GM18909 (cell line): ENCODE measurements around the gene CASTOR1.

ENCODE experiments used
- ATAC-seq: cut with Tn5 transposase; IDR thresholded peaks from one replicate; pipeline ENCODE4 v1.9.1; 2021; ENCODE audit warnings: mild to moderate bottlenecking; ENCODE audit not compliant: unreplicated experiment, poor library complexity

The CASTOR1 gene

DNA sequence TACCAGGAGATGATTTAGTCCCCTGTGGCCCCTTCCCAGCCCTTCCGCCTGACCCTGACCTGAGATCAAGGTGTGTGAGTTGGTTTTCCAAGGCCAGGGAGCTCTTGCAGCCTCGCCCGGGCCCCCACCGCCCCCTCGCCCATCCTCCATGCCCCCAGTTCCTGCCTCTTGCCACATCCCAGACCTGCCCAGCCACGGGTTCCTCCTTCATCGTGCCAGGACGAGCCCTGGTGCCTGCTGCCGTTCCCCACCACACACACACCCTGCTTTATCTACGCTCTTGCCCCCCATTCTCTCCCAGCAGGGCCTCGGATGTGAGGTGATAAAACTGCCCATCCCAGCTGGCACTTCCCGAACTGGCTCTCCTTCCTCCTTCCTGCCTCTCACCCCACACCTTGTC, 41.3 kb downstream of the CASTOR1 start:
- no peak for ATAC-seq

DNA sequence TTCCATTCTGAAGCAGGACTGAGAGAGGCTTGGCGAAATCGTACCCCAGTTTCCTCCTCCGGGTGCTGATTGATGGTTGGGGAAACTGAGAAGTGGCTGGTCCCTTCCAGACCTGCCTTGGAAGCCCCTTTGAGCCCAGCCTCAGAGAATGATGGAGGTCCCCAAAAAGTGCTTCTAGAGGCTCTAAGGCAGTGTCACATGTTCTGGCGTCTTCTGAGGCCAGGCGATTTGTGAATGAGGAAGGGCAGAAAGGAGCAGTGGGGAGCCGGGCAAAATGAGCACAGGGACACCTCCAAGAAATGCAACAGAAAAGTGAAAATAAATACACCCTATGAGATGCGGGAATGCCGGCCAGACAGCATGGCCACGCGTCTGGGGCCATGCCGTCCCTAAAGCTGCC, 41.7 kb downstream of the CASTOR1 start:
- no peak for ATAC-seq

DNA sequence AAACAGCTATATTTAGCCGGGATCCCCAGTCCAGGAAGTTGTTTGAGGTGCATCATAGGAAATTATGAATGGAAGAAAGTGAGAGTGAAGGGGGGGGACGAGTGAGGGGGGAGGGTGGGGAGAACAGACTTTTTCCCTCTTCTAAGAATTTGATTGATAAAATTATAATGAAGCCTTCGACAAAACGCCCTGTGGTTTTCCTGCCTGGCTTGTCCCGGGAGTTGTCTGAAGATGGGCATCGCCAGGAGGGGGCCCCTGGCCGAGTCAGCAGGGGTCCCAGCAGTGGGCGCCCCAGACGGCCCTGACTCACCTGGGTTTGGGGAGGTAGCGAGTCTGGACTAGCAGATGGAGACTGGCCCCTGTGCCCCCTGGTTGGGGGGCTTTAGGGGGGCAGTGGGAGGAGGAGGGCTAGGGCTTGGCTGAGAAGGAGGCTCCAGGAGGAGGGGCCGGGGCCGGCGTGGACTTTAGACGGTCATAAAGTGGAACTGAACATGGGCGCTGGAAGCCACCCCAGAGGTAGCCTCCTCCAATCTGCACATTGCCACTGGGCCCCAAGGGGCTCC, 42.4 kb downstream of the CASTOR1 start:
- no peak for ATAC-seq

DNA sequence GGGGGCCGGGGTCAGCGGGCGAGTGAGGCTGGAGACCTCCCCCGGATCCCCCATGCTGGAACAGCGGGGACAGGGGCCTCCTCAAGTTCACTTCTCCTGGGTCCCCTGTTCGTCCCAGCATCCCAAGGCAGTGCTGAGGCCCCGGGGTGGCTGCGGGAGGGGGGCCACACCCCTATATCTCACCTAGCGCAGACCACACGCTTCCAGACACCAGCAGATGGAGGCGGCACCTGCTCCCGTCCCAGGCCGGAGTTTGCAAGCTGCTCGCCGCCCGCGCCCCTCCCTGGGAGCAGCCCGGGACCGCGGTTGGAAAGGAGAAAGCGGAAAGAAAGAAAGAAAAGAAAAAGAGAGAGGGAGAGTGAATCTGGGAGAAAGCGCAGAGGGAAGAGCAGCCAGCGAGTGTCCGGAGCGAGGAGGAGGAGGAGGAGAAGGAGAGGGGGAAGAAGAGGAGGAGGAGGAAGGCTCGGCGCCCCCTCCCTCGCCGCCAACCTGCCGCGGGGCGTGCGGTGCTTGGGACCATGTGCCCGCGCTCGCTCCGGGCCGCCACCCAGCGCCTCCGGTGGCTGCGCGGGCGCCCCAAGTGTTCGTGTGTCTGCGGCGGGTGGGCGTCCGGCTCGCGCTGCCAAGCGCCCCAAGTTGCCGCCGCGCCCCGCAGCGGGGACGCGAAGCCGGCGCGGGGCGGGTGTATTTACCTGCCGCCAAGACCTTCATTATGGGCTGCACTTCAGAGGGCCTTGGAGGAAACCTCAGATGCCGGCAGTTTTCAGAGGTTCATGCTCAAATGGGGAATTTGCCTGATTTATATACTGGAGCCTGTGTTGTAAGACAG, 43.1 kb downstream of the CASTOR1 start, which contains the start of gene LIF:
TSS of gene LIF (minus strand) at position 775 of the 829 bp plus-strand sequence. CDS start at position 711, 64 bp downstream.
- no peak for ATAC-seq

DNA sequence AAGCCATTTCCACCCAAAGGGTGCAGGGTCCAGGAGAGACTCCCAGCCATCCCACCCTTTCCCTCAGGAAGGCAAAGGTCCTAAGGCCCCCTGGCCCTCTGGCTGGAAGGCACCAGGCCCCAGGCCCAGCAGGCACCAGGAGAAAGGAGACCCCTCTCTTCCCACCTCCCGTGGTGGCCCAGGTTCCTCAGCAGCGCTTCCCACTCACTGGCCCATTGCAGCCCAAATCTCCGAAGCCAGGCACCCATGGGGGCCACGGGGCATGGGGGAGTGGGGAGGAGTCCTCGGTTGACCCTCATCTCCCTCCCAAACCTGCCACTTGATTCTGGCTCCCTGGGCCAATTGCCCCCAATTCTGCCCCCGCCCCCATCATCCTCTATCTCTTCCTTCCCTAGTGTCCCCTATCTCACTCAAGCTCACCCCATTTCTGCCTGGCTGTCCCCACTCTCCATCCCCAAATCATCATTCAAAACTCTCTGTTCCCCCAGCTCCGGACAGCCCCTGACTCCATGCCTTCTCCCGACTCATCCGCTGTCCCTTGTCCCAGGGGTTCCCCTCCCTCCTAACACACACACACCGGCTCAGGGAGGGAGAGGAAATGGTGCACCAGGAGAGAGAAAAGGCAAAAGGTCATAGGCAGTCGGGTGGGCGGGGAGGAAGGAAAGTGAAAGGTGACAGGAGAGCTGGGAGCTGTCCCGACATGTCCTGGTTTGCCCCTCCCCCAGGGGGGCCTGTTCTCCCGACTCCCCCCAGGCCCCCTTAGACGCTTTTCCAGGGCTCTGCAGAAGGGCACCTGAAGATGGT, 43.9 kb downstream of the CASTOR1 start:
- no peak for ATAC-seq

DNA sequence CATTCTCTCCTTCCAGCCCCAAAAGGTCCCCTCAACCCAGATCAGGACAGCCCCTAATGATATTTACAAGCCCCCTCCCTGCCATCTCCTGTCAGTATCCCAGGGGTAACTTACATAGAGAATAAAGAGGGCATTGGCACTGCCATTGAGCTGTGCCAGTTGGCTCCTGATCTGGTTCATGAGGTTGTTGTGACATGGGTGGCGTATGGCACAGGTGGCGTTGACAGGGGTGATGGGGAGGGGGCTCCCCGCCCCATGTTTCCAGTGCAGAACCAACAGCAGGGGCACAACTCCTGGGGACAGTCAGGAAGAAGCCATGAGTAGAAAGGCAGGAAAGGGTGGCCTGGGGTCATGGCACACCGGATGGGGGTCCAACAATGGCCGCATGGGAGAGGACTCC, 44.7 kb downstream of the CASTOR1 start:
- no peak for ATAC-seq

DNA sequence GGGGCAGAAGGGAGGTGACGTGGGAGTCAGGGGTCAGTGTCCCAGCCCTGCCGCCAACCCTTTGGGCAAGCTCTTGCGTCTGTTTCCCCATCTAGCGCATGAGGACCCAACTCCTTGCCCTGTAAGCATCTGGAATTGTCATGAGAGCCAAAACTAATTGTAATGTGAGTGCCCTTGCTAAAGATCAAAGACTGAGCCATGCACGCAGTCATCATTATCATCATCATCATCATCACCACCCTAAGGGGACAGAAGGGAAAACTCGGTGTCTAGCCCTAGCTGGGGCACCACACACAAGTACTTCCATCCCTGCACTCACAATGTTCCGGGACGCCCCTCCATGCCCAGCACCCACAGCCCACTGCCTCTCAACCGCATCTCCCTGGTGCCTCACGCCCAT, 45.2 kb downstream of the CASTOR1 start:
- ATAC-seq: no peak

DNA sequence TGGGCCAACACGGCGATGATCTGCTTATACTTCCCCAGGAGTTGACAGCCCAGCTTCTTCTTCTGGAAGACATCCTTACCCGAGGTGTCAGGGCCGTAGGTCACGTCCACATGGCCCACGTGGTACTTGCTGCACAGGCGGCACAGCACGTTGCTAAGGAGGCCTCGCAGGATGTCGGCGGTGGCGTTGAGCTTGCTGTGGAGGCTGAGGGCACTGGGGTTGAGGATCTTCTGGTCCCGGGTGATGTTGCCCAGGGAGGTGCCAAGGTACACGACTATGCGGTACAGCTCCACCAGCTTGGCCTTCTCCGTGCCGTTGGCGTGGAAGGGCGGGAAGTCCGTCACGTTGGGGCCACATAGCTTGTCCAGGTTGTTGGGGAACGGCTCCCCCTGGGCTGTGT, 45.6 kb downstream of the CASTOR1 start:
- no peak for ATAC-seq

GRCh38 chr22:30241576-30242371, 47.5 kb downstream of the CASTOR1 start:
- ATAC-seq: no peak

GRCh38 chr22:30240541-30241417, 48.5 kb downstream of the CASTOR1 start:
- no peak for ATAC-seq

- ATAC-seq: no peak
Measured at GRCh38 chr22:30239488-30240405, 49.6 kb downstream of the CASTOR1 start.

DNA sequence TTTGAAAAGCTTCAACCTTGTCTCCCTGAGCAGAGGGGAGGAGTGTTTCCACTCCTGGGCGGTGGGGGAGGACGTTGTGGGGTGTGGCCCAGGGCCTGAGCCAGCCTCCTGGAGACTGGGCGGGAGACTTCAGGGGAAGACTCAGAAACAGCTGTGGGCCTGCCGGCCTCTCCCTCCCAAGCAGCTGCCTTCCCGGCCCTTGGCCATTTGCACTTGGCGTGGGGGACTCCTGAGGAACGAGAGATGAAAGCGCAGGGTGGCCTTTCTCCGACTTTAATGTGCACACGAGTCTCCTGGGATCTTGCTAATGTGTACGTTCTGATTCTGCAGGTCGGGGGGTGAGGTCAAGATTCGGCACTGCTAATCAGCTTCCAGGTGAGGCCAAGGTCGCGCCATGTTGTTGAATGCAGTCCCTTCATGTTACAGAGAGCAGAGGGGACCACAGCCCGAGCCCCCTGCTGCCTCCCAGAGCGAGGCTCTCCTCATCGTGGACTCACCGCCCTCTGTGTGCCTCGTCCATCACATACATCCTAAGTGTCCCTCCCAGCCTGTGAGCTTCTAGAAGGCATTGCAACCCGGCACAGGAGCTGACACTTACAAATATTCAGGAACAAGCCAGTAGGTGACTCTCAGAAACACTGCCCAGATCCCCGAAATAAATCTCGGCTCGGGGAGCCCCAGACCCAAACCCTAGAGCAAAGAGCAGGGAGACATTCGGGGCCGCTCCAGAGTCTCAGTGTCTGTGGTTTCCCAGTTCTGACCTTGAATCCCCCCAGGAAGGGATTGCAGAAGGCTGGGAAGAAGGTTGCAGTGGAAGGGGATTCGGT, 50.4 kb downstream of the CASTOR1 start:
- ATAC-seq: no peak

- no peak for ATAC-seq
Measured at GRCh38 chr22:30238136-30238535, 51.2 kb downstream of the CASTOR1 start.

GRCh38 chr22:30236875-30237274, 52.4 kb downstream of the CASTOR1 start:
- no peak for ATAC-seq

DNA sequence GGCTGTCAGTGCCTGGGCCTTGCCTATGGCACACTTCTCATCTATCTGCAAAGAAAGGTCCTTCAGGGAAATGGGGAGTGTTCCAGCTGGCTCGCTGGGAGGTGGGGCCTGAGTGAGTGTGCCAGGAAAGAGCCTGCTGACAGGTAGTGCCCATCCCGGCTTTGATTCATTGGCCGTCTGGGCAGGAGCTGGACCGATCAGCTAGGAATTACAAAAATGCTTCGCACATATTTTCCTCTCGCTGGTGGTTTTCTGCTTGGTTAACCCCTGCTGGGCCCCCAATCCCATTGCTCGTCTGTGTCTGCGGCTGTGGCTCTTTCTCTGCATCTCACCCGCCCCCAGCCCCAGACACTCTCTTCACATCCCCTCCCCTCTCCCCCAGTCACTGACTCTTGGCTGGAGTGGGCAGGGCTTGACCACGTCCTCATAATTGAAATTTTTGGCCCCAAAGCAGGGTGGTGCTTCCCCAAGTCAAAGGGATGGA, 53.6 kb downstream of the CASTOR1 start:
- ATAC-seq: no peak
